ENCODE results near the gene ZNF732. TPM values are rescaled to one million over a fixed set of nuclear protein-coding genes. Genes with fewer than 3 reads are reported as not detected.

The ZNF732 gene
- total RNA-seq, 1 experiment from 2014 or later: not detected

GRCh38 chr4:234178-234577, 71.1 kb downstream of the ZNF732 start:
- Mint-ChIP-seq H3K27ac (ENCODE audit: unreplicated experiment) (no peak overlapping the region), H3K4me1 (ENCODE audit: low read depth, unreplicated experiment) (no peaks in the 10 kb centered on the region), H3K9me3 (ENCODE audit: low read depth, unreplicated experiment) (peaks cover 11% of the 10 kb centered on the region), H3K27me3 (ENCODE audit: unreplicated experiment) (no peaks in the 10 kb centered on the region), H3K36me3 (ENCODE audit: insufficient read depth, unreplicated experiment) (no peaks in the 10 kb centered on the region), H3K4me3 (ENCODE audit: low read depth, unreplicated experiment) (no peak overlapping the region)
- TF ChIP-seq CTCF (IDR thresholded peaks at IDR 0.05; ENCODE audit: unreplicated experiment): no peak
- intact Hi-C loops (cut with micrococcal nuclease; ENCODE audit: unreplicated experiment): no loop called here
- no TSS peak for BruUV-seq (replicated peaks)
- CTCF ChIA-PET: no interaction called here
- DNase-seq: no peak

GRCh38 chr4:223913-224497, 81.3 kb downstream of the ZNF732 start:
- no peak for TF ChIP-seq CTCF (IDR thresholded peaks at IDR 0.05; ENCODE audit: unreplicated experiment)
- Mint-ChIP-seq H3K36me3 (ENCODE audit: insufficient read depth, unreplicated experiment) (no peaks in the 10 kb centered on the region), H3K9me3 (ENCODE audit: low read depth, unreplicated experiment) (peaks cover 9% of the 10 kb centered on the region), H3K4me1 (ENCODE audit: low read depth, unreplicated experiment) (no peaks in the 10 kb centered on the region), H3K27ac (ENCODE audit: unreplicated experiment) (no peak overlapping the region), H3K4me3 (ENCODE audit: low read depth, unreplicated experiment) (no peak overlapping the region), H3K27me3 (ENCODE audit: unreplicated experiment) (no peaks in the 10 kb centered on the region)
- CTCF ChIA-PET: no interaction called here
- no TSS peak for BruUV-seq (replicated peaks)
- intact Hi-C loops (cut with micrococcal nuclease; ENCODE audit: unreplicated experiment): no loop called here
- DNase-seq: no peak

Small RNA genes within 50 kb of the gene (microRNA-seq; reads per million reads assigned to microRNA genes)
- not detected for gene MIR571

Other genes with a start within 250 kb of the ZNF732 start
- 14.6 and 15.2 TPM in 2 replicates for gene ZNF718, start 181.0 kb downstream of the ZNF732 start, total RNA-seq (2022)
- gene ZNF141, start 32.3 kb upstream of the ZNF732 start, total RNA-seq (2022): 18.0 and 18.1 TPM in 2 replicates
- 21.3 and 25.4 TPM in 2 replicates for gene ZNF721, start 193.7 kb upstream of the ZNF732 start, total RNA-seq (2022)
- 44.9 and 48.0 TPM in 2 replicates for gene PIGG, start 193.7 kb upstream of the ZNF732 start, total RNA-seq (2022)

Data from Calu3 (cell line).